Measurements from ENCODE around the gene ILKAP.

Gene ILKAP

DNA sequence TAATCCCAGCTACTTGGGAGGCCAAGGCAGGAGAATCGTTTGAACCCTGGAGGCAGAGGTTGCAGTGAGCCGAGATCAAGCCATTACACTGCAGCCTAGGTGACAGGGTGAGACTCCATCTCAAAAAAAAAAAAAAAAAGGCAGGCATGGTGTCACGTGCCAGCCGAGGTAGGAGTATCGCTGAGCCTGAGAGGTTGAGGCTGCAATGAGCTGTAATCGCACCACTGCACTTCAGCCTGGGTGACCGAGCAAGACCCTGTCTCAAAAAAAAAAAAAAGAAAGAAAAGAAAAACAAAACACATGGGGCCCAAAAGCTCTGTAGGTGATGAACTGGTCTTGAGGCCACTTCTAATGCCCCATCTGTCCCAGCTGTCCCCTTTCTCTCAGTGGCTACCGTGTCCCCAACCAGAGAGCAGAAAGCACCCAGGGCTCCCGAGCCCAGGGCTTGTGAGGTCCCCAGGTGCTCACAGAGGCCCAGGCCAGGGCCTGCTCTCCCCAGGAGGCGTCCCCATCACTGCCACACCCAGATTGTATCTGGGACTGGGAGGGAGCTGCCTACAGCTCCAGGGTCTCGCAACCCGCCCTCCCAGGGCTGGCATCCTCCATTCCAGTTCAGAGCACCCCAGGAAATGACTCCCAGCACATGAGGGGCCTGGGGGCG lies 56.5 kb downstream of the ILKAP start:
- Histone ChIP-seq H3K9me3 (ENCODE audit: control insufficient read depth, insufficient read depth, low read length) (no peaks in the 10 kb centered on the region), H3K4me3 (ENCODE audit: low read depth, low read length) (no peak overlapping the region), H3K27me3 (ENCODE audit: control insufficient read depth, insufficient read depth, low read length) (no peaks in the 10 kb centered on the region), H3K9ac (ENCODE audit: low read depth, low read length) (no peak overlapping the region), H3K36me3 (ENCODE audit: control insufficient read depth, insufficient read depth, low read length) (no peaks in the 10 kb centered on the region), H3K4me1 (ENCODE audit: control insufficient read depth, insufficient read depth, low read length) (0 out of 2 replicates have a peak, but pooled peaks cover 5% of the 10 kb centered on the region), H3K27ac (ENCODE audit: low read depth, low read length) (no peak overlapping the region)

DNA sequence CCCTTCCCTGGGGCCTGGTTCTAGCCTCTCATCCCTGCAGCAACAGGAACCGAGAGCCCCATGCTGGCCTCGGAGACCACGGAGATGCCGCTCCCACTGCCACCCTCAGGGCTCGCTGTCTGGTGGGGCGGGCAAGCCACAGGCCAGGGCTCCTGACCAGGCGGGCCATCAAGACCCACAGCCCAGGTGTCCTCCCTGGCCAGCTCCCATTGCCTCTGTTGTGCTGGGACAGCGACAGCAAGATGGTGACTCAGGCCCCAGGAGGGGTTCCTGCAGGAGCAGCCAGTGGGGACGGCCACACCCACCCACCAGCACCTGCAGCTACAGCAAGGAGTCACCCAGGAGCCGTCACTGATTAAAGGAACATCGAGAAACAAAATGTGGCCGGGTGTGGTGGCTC lies 57.6 kb downstream of the ILKAP start:
- no peaks in the 10 kb centered on the region for H3K9me3 ChIP-seq (ENCODE audit: control insufficient read depth, insufficient read depth, low read length)
- no peaks in the 10 kb centered on the region for H3K27me3 ChIP-seq (ENCODE audit: control insufficient read depth, insufficient read depth, low read length)
- no peak overlapping the region for H3K4me3 ChIP-seq (ENCODE audit: low read depth, low read length)
- H3K36me3 ChIP-seq (ENCODE audit: control insufficient read depth, insufficient read depth, low read length): no peaks in the 10 kb centered on the region
- no peaks in the 10 kb centered on the region for H3K4me1 ChIP-seq (ENCODE audit: control insufficient read depth, insufficient read depth, low read length)
- no peak overlapping the region for H3K27ac ChIP-seq (ENCODE audit: low read depth, low read length)
- no peak overlapping the region for H3K9ac ChIP-seq (ENCODE audit: low read depth, low read length)

DNA sequence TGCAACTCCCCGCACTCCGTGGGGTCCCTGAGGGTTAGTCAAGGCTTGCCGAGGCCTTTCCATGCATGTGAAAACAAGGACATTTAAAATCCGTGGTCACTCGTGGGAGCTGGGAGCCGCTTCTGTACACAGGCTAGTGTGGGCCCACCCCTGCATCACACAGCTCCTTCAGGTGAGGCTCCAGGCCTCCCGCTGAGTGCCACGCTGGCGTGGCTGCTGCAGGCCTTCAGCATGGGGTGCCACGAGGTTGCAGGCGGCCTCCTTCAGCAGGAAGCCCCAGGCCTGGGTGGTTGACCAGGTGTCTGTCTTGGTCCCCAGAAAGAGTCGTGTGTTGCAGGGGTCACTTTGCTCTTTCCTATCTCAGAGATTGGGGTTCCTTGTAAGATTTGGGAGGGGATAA lies 58.4 kb downstream of the ILKAP start:
- no peaks in the 10 kb centered on the region for H3K4me1 ChIP-seq (ENCODE audit: control insufficient read depth, insufficient read depth, low read length)
- H3K9me3 ChIP-seq (ENCODE audit: control insufficient read depth, insufficient read depth, low read length): no peaks in the 10 kb centered on the region
- no peak overlapping the region for H3K27ac ChIP-seq (ENCODE audit: low read depth, low read length)
- H3K36me3 ChIP-seq (ENCODE audit: control insufficient read depth, insufficient read depth, low read length): no peaks in the 10 kb centered on the region
- H3K4me3 ChIP-seq (ENCODE audit: low read depth, low read length): no peak overlapping the region
- H3K9ac ChIP-seq (ENCODE audit: low read depth, low read length): no peak overlapping the region
- H3K27me3 ChIP-seq (ENCODE audit: control insufficient read depth, insufficient read depth, low read length): no peaks in the 10 kb centered on the region

DNA sequence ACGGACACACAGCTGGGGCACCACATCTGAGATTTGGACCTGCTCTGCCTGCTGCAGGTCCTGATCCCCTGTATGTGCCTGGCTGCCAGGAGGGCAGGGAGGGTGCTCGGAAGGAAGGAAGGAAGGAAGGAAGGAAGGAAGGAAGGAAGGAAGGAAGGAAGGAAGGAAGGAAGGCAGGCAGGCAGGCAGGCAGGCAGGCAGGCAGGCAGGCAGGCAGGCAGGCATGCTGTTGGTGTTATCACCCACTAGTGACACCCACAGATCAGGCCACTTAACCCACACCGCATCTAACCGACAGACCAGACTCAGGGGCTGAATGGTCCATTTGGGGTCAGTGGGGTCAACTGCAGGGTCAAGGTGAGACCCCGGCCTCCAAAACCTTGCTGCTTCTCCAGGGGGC lies 59.2 kb downstream of the ILKAP start:
- Histone ChIP-seq H3K36me3 (ENCODE audit: control insufficient read depth, insufficient read depth, low read length) (no peaks in the 10 kb centered on the region), H3K4me3 (ENCODE audit: low read depth, low read length) (no peak overlapping the region), H3K4me1 (ENCODE audit: control insufficient read depth, insufficient read depth, low read length) (no peaks in the 10 kb centered on the region), H3K27me3 (ENCODE audit: control insufficient read depth, insufficient read depth, low read length) (no peaks in the 10 kb centered on the region), H3K9me3 (ENCODE audit: control insufficient read depth, insufficient read depth, low read length) (no peaks in the 10 kb centered on the region), H3K27ac (ENCODE audit: low read depth, low read length) (no peak overlapping the region), H3K9ac (ENCODE audit: low read depth, low read length) (no peak overlapping the region)

DNA sequence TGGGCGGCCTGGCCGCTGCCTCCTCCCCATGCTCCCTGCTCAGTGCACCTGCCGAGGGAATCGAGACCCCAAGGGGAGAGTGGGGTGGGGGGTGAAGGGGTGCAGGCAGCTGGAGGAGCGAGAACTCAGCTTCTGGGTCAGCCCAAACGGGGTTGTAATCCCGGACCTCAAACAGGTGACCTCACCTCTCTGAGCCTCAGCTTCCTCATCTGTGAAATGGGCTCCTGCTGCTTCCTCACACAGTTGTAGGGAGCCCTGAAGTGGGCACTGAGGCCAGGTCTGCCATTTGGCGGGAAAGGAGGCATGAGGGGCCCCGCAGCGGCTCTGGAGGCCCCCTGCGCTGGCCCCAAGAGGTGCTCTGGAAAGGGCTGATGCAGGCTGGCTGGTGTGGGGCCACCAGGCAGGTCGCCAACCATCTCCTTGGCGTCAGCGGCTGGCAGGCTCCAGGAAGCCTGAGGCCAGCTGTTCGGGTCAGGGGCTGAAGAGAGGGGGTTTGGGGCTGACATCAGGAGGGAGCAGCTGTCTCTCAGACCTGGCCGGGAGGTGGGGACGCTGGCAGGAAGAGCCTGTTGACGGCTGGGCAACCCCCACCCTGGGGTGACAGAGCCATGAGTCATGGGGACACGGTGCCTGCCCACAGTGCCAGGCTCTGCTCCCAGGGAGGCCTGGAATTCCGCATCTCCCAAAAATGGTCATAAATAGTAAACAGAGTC lies 60.1 kb downstream of the ILKAP start:
- H3K9me3 ChIP-seq (ENCODE audit: control insufficient read depth, insufficient read depth, low read length): no peaks in the 10 kb centered on the region
- H3K4me1 ChIP-seq (ENCODE audit: control insufficient read depth, insufficient read depth, low read length): no peaks in the 10 kb centered on the region
- H3K27ac ChIP-seq (ENCODE audit: low read depth, low read length): no peak overlapping the region
- no peak overlapping the region for H3K4me3 ChIP-seq (ENCODE audit: low read depth, low read length)
- H3K27me3 ChIP-seq (ENCODE audit: control insufficient read depth, insufficient read depth, low read length): no peaks in the 10 kb centered on the region
- no peaks in the 10 kb centered on the region for H3K36me3 ChIP-seq (ENCODE audit: control insufficient read depth, insufficient read depth, low read length)
- no peak overlapping the region for H3K9ac ChIP-seq (ENCODE audit: low read depth, low read length)

DNA sequence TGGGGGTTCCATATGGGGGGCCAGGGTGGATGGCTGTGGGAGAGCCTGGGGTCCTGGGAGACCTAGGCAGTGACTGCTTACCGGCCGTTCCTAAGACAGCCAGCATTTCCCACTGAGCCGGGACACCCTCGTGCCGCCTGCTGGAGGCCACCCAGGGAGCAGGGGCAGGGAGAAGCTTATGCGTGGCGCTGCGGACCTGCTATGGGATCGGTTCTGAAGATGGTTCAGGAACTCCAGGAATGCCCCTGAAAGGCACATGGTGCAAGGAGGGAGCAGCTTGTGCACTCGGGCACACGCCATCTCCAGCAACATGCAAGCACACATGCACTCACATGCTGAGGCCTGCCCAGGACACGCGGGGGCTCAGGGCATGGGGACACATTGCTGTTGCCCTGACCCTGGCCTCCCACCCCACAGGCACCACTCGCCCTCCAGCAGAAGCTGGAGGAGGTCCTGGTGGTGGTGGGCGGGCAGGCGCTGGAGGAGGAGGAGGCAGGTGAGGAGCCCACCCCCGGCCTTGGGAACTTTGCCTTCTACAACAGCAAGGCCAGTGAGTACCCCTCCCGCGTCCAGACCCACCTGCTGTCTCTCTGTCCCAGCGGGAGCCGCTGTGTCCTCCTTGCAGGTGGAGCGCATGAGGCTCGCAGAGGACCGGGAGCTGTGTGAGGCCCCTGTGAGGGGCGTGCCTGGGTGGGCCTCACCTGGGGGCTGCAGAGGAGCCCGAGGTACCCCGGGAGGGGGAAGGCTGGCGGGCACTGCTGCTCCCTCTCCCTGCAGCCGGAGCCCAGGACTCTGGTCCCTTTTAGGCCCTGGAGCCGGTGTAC lies 60.9 kb downstream of the ILKAP start:
- H3K27ac ChIP-seq (ENCODE audit: low read depth, low read length): no peak overlapping the region
- no peaks in the 10 kb centered on the region for H3K36me3 ChIP-seq (ENCODE audit: control insufficient read depth, insufficient read depth, low read length)
- H3K27me3 ChIP-seq (ENCODE audit: control insufficient read depth, insufficient read depth, low read length): no peaks in the 10 kb centered on the region
- no peak overlapping the region for H3K4me3 ChIP-seq (ENCODE audit: low read depth, low read length)
- H3K9ac ChIP-seq (ENCODE audit: low read depth, low read length): no peak overlapping the region
- no peaks in the 10 kb centered on the region for H3K9me3 ChIP-seq (ENCODE audit: control insufficient read depth, insufficient read depth, low read length)
- no peaks in the 10 kb centered on the region for H3K4me1 ChIP-seq (ENCODE audit: control insufficient read depth, insufficient read depth, low read length)

DNA sequence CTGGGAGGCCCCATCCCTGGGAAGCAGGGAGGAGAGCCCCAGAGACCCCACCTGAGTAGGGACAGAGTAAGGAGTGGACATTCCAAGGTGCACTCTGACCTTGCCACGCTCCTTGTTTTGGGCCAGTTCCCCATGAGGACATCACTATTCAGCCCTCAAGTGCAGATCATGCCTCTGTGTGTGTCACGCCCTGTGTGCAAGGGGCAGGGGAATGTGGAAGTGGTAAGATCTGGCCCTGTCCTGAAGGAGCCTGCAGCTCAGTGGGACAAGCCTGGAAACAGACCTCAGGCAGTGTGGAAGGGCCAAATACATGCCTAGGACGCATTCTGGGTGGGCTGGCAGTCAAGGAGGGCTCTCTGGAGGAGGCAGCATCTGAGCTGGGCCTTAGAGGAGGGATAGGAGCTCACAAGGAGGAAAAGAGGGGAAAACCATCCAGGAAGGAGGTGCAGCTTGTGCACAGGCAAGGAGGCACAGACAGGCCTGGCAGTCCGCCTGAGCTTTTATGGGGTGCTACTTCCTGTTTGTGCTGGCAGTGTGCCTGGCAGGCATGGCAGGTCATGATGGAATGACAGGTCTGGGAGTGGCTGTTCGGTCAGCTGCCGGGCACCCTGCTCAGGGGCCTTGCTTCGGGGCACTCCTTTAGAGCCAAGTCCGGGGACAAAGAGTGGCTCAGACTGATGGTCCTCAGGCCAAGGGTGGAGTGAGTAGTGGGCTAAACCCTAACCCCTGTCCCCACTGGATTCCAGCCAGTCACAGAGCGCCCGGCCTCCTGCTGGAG lies 61.8 kb downstream of the ILKAP start:
- no peaks in the 10 kb centered on the region for H3K27me3 ChIP-seq (ENCODE audit: control insufficient read depth, insufficient read depth, low read length)
- H3K9ac ChIP-seq (ENCODE audit: low read depth, low read length): no peak overlapping the region
- H3K4me3 ChIP-seq (ENCODE audit: low read depth, low read length): no peak overlapping the region
- H3K4me1 ChIP-seq (ENCODE audit: control insufficient read depth, insufficient read depth, low read length): no peaks in the 10 kb centered on the region
- H3K27ac ChIP-seq (ENCODE audit: low read depth, low read length): no peak overlapping the region
- H3K9me3 ChIP-seq (ENCODE audit: control insufficient read depth, insufficient read depth, low read length): no peaks in the 10 kb centered on the region
- H3K36me3 ChIP-seq (ENCODE audit: control insufficient read depth, insufficient read depth, low read length): no peaks in the 10 kb centered on the region

DNA sequence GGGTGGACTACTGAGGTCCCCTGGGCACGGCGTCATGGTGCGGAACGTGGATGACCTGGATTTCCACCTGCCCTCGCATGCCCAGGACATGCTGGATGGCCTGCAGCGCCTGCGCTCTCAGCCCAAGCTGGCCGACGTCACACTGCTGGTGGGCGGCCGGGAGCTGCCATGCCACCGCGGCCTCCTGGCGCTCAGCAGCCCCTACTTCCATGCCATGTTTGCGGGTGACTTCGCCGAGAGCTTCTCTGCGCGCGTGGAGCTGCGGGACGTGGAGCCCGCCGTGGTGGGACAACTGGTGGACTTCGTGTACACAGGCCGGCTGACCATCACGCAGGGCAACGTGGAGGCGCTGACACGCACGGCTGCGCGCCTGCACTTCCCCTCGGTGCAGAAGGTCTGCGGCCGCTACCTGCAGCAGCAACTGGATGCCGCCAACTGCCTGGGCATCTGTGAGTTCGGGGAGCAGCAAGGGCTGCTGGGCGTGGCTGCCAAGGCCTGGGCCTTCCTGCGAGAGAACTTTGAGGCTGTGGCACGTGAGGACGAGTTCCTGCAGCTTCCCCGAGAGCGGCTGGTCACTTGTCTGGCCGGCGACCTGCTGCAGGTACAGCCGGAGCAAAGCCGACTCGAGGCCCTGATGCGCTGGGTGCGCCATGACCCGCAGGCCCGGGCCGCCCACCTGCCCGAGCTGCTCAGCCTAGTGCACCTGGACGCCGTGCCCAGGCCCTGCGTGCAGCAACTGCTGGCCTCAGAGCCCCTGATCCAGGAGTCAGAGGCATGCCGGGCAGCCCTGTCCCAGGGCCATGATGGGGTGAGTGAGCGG lies 62.6 kb downstream of the ILKAP start:
- Histone ChIP-seq H3K4me1 (ENCODE audit: control insufficient read depth, insufficient read depth, low read length) (no peaks in the 10 kb centered on the region), H3K36me3 (ENCODE audit: control insufficient read depth, insufficient read depth, low read length) (no peaks in the 10 kb centered on the region), H3K27me3 (ENCODE audit: control insufficient read depth, insufficient read depth, low read length) (no peaks in the 10 kb centered on the region), H3K9ac (ENCODE audit: low read depth, low read length) (no peak overlapping the region), H3K4me3 (ENCODE audit: low read depth, low read length) (no peak overlapping the region), H3K9me3 (ENCODE audit: control insufficient read depth, insufficient read depth, low read length) (no peaks in the 10 kb centered on the region), H3K27ac (ENCODE audit: low read depth, low read length) (no peak overlapping the region)

DNA sequence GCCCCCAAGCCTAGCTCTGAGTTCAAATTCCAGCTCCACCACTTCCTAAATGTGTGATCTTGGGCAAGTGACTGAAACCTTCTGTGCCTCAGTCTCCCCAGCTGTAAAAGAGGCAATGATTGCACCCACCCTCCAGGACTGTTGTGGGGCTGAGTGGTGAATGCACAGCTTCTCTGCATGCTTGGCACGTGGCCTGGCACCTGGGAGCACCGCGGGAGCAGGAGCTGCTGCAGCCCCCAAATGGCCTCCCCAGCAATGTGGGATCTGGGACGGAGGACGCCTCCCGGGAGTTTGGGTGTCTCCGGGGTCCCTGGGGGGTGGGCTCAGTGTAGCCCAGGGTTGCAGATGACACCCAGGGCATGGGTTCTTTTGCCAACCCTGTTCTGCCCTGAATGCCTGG lies 63.5 kb downstream of the ILKAP start:
- Histone ChIP-seq H3K4me1 (ENCODE audit: control insufficient read depth, insufficient read depth, low read length) (no peaks in the 10 kb centered on the region), H3K4me3 (ENCODE audit: low read depth, low read length) (no peak overlapping the region), H3K9ac (ENCODE audit: low read depth, low read length) (no peak overlapping the region), H3K36me3 (ENCODE audit: control insufficient read depth, insufficient read depth, low read length) (no peaks in the 10 kb centered on the region), H3K9me3 (ENCODE audit: control insufficient read depth, insufficient read depth, low read length) (no peaks in the 10 kb centered on the region), H3K27me3 (ENCODE audit: control insufficient read depth, insufficient read depth, low read length) (no peaks in the 10 kb centered on the region), H3K27ac (ENCODE audit: low read depth, low read length) (no peak overlapping the region)
